HG03196 (cell line): ENCODE measurements around the gene CBLN3.
"Not testable (repeated sequence)": the region's sequence is repeated elsewhere in the genome, so short reads cannot be mapped to it uniquely, and the experiment has no call there.

Source experiments
- ATAC-seq: cut with Tn5 transposase; IDR thresholded peaks from one replicate; pipeline ENCODE4 v1.9.1; 2021; ENCODE audit not compliant: unreplicated experiment

CBLN3 gene

GRCh38 chr14:24429395-24430142 lies at the start of gene CBLN3, which contains the start of gene KHNYN:
Gene CBLN3 (minus strand): TSS chr14:24429668. CDS start chr14:24429054, 614 bp downstream.
Gene KHNYN (plus strand): TSS chr14:24429954. CDS start chr14:24430731, 777 bp downstream.
- peak; percentile 82 for ATAC-seq

GRCh38 chr14:24475261-24475660 lies 45.8 kb upstream of the CBLN3 start:
- no peak for ATAC-seq

GRCh38 chr14:24473211-24473610 lies 43.7 kb upstream of the CBLN3 start:
- ATAC-seq, result no peak

- ATAC-seq, result not testable (repeated sequence)
Observed at GRCh38 chr14:24470450-24470849, 41.0 kb upstream of the CBLN3 start.

- no peak for ATAC-seq
Observed at GRCh38 chr14:24465805-24466204, 36.3 kb upstream of the CBLN3 start.

GRCh38 chr14:24465368-24465767 lies 35.9 kb upstream of the CBLN3 start:
- ATAC-seq, result no peak

GRCh38 chr14:24463884-24464785 lies 34.7 kb upstream of the CBLN3 start:
- no peak for ATAC-seq

- no peak for ATAC-seq
Observed at GRCh38 chr14:24463017-24463883, 33.8 kb upstream of the CBLN3 start.

- ATAC-seq, result no peak
Observed at GRCh38 chr14:24461336-24461735, 31.9 kb upstream of the CBLN3 start.

- ATAC-seq, result no peak
Observed at GRCh38 chr14:24459331-24459730, 29.9 kb upstream of the CBLN3 start.

- ATAC-seq, result no peak
Observed at GRCh38 chr14:24458736-24459135, 29.3 kb upstream of the CBLN3 start.

- ATAC-seq, result no peak
Observed at GRCh38 chr14:24456980-24457379, 27.5 kb upstream of the CBLN3 start.

- not testable (repeated sequence) for ATAC-seq
Observed at GRCh38 chr14:24450828-24451227, 21.4 kb upstream of the CBLN3 start.

- no peak for ATAC-seq
Observed at GRCh38 chr14:24443053-24443665, 13.7 kb upstream of the CBLN3 start.

GRCh38 chr14:24442240-24443052 lies 13.0 kb upstream of the CBLN3 start, which contains the start of gene SDR39U1:
Gene SDR39U1 (minus strand): TSS chr14:24442776. CDS start chr14:24442769, 7 bp downstream.
- peak; percentile 87 for ATAC-seq

GRCh38 chr14:24441904-24442239 lies 12.4 kb upstream of the CBLN3 start:
- peak; percentile 7 for ATAC-seq

GRCh38 chr14:24441485-24441884 lies 12.0 kb upstream of the CBLN3 start:
- ATAC-seq, result no peak

GRCh38 chr14:24440606-24441399 lies 11.3 kb upstream of the CBLN3 start:
- no peak for ATAC-seq
